NCI-H2196 (cell line): ENCODE measurements around the gene NQO1.
"Not testable (repeated sequence)": the region's sequence is repeated elsewhere in the genome, so short reads cannot be mapped to it uniquely, and the experiment has no call there.

Experiments used
- DNase-seq: peaks from one replicate; lab custom pipeline; 2025; ENCODE audit not compliant: unreplicated experiment; lab: John Stamatoyannopoulos, UW

Gene NQO1

GRCh38 chr16:69726313-69727060 lies at the start of gene NQO1:
Gene NQO1 (minus strand): TSS chr16:69726560. CDS start chr16:69726439, 121 bp downstream.
- DNase-seq = peak; percentile 79

- no peak for DNase-seq
Observed at GRCh38 chr16:69775563-69775962, 49.2 kb upstream of the NQO1 start.

- DNase-seq = no peak
Observed at GRCh38 chr16:69773260-69773947, 47.0 kb upstream of the NQO1 start.

- no peak for DNase-seq
Observed at GRCh38 chr16:69771651-69771967, 45.2 kb upstream of the NQO1 start.

GRCh38 chr16:69769404-69769803 lies 43.0 kb upstream of the NQO1 start:
- no peak for DNase-seq

- no peak for DNase-seq
Observed at GRCh38 chr16:69768666-69769065, 42.3 kb upstream of the NQO1 start.

- no peak for DNase-seq
Observed at GRCh38 chr16:69767459-69768229, 41.3 kb upstream of the NQO1 start.

GRCh38 chr16:69763599-69763942 lies 37.2 kb upstream of the NQO1 start:
- DNase-seq = peak; percentile 7

GRCh38 chr16:69762814-69763598 lies 36.6 kb upstream of the NQO1 start:
- no peak for DNase-seq

- peak; percentile 77 for DNase-seq
Observed at GRCh38 chr16:69761983-69762813, 35.8 kb upstream of the NQO1 start, which contains the start of gene WWP2. Gene WWP2 (plus strand): TSS chr16:69762332. CDS start chr16:69787011, 24,679 bp downstream.

GRCh38 chr16:69757375-69757774 lies 31.0 kb upstream of the NQO1 start:
- not testable (repeated sequence) for DNase-seq

- no peak for DNase-seq
Observed at GRCh38 chr16:69756705-69757104, 30.3 kb upstream of the NQO1 start.

GRCh38 chr16:69754469-69755310 lies 28.3 kb upstream of the NQO1 start, which contains the start of gene NOB1:
Gene NOB1 (minus strand): TSS chr16:69754926. CDS start chr16:69754910, 16 bp downstream.
- DNase-seq = peak; percentile 92

- DNase-seq = no peak
Observed at GRCh38 chr16:69754143-69754468, 27.7 kb upstream of the NQO1 start.

- DNase-seq = no peak
Observed at GRCh38 chr16:69748694-69749345, 22.5 kb upstream of the NQO1 start.

GRCh38 chr16:69747115-69747514 lies 20.8 kb upstream of the NQO1 start:
- no peak for DNase-seq

- DNase-seq = no peak
Observed at GRCh38 chr16:69745959-69746358, 19.6 kb upstream of the NQO1 start.

- DNase-seq = no peak
Observed at GRCh38 chr16:69745232-69745612, 18.9 kb upstream of the NQO1 start.
